ENCODE measurements around the gene HRH2. TPM values are rescaled to one million over a fixed set of nuclear protein-coding genes. Genes with fewer than 3 reads are reported as not detected.

HRH2 gene
- total RNA-seq, 2 experiments from 2014 or later: 21.7 to 25.5 TPM

DNA sequence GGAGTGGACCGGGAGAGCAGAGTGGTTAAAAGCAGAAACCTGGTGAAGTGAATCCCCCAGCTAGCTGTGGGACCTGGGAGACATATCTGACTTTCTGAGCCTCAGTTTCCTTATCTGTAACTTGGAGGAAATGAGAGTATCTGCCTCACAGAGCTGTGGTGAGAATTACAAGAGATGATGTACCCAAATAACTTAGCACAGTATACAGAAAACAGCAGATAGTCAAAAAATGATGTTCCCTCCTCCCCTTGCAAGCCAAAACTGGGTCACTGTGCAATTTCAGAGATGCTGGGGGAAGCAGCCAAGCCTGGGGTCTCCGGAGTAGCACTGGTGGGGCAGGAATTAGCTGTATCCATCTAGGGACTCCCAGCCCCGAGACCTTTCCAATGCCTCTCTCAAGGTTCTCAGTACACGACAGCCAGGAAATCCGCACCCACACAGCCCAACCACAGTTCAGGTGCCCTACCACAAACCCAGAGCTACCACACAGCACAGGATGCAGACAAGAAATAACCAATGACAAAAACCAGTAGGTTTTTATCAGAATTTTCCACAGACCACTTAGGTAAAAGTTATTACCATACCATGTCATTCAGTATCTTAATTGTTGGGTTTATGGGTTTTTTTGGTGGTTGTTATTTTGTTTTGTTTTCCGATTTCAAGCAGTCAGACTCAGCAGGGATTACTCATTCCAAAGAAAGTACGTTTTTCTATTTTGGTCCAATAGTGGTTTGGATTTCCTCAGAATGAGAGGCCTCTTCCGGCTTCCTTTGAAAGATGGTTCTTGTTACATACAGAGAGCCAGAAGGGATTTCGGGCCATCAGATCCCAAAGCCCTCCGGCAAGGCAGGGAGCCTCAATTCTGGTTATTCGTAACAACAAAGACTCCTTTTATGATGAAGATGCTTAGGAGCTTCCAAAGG is 4.9 kb upstream of the HRH2 start:
- POLR2A ChIA-PET: interaction anchor here (0.6 kb wide), 1 partner anchor 21 kb away, joined by 3 read pairs; no protein-coding TSS in a partner anchor

DNA sequence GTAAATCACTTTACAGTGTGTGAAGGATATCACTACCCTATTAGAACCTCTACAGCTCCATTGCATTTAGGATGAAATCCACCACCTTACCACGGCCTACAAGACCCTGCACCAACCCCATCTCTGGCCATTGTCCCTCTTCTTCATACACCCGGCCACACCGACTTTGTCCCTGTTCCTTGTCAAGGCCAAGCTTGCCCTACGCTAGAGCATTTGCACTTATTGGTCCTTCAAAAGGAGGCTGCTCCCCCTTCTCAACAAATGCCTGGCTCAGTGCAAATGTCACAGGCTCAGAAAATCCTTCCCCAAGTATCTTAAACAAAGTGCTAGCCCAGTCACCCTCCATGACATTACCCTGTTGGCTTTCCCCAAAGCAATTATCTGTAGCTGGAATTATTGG is 4.1 kb upstream of the HRH2 start:
- Mint-ChIP-seq H3K4me3 (peak overlapping the region; percentile 53), H3K36me3 (ENCODE audit: low read depth) (peaks cover 29% of the 10 kb centered on the region), H3K27me3 (peaks cover 11% of the 10 kb centered on the region), H3K4me1 (peaks cover 78% of the 10 kb centered on the region), H3K9me3 (peaks cover 32% of the 10 kb centered on the region), H3K27ac (peak overlapping the region; percentile 83)
- POLR2A ChIA-PET: no interaction called here
- CTCF ChIA-PET: interaction anchor here (1.0 to 3.6 kb wide), 5 partner anchors 10 to 120 kb away, joined by 3 to 18 read pairs (median 5); no protein-coding TSS in a partner anchor
- DNase-seq: no peak

More for the DNA sequence above, 4.9 kb upstream of the HRH2 start:
- peaks cover 27% of the 10 kb centered on the region for H3K36me3 Mint-ChIP-seq (ENCODE audit: low read depth)
- H3K4me1 Mint-ChIP-seq: peaks cover 75% of the 10 kb centered on the region
- peak overlapping the region; percentile 53 for H3K4me3 Mint-ChIP-seq
- H3K9me3 Mint-ChIP-seq: peaks cover 36% of the 10 kb centered on the region
- H3K27ac Mint-ChIP-seq: peak overlapping the region; percentile 83
- DNase-seq: peak; percentile 87
- peaks cover 13% of the 10 kb centered on the region for H3K27me3 Mint-ChIP-seq
- CTCF ChIA-PET: interaction anchor here (1.0 to 2.0 kb wide), 6 partner anchors 11 to 119 kb away, joined by 3 to 7 read pairs (median 4); no protein-coding TSS in a partner anchor

DNA sequence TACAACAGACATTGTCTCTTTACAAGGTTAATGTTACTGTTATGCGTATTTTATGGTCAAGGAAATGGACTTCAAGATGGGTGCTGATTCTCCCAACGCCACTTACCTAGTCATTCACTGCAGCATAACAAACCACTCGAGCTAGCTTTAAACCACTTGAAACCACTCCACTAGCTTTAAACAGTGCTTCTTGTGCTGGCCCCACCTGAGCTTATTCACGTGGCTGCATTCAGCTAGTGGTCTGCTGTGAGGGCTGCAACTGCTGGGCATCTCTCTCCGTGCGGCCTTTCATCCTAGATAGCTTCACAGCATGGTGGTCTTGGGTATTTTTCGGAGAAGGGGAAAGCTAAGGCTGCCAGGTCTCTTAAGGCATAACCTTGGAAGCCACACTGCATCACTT is 3.5 kb upstream of the HRH2 start:
- Mint-ChIP-seq H3K4me3 (no peak overlapping the region), H3K27me3 (peaks cover 10% of the 10 kb centered on the region), H3K4me1 (peaks cover 81% of the 10 kb centered on the region), H3K27ac (peak overlapping the region; percentile 62), H3K36me3 (ENCODE audit: low read depth) (peaks cover 23% of the 10 kb centered on the region), H3K9me3 (peaks cover 26% of the 10 kb centered on the region)
- DNase-seq: no peak
- ChIA-PET POLR2A (no interaction called here), CTCF (interaction anchor here (0.8 to 3.6 kb wide), 5 partner anchors 9 to 120 kb away, joined by 3 to 18 read pairs (median 4); no protein-coding TSS in a partner anchor)

DNA sequence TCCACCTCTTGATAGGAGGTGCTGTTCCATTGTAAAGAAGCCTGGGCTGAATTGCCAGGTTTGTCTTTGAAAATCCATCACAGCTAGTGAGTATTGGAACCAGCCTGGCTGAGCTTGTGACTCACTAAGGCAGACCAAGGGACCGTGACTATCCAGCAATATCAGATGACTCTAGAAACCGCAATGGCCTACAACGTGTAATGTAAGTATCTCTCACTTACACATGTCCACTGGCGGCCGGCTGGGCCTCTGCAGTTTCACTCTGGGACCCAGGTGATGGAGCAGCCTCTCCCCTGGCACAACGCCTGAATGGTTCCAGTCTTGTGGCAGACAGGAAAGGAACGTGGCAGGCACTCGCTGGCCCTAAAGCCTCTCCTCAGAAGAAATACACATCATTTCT is 3.1 kb upstream of the HRH2 start:
- Mint-ChIP-seq H3K27me3 (peaks cover 10% of the 10 kb centered on the region), H3K27ac (peak overlapping the region; percentile 20), H3K4me1 (peaks cover 85% of the 10 kb centered on the region), H3K4me3 (no peak overlapping the region), H3K9me3 (peaks cover 23% of the 10 kb centered on the region), H3K36me3 (ENCODE audit: low read depth) (peaks cover 23% of the 10 kb centered on the region)
- POLR2A ChIA-PET: no interaction called here
- CTCF ChIA-PET: interaction anchor here (0.8 to 3.6 kb wide), 5 partner anchors 9 to 121 kb away, joined by 3 to 18 read pairs (median 4); no protein-coding TSS in a partner anchor
- no peak for DNase-seq

DNA sequence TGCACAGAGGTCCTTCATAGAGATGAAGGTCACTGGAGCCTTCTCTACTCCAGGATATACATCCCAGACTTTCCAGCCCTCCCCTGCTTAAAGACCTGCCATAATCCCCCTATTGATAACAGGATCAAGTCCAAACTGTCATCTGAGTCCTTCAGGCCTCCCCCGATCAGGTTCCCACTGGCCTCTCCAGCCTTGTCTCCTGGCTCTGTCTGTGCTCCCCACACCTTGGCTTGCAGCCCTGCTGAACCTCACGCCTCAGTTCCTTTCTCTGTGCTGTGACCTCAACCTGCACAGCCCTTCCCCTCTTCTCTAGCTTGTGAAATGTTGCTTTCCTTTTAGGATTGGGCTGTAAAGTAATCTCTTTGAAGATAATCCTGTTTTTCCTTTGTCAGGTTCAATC is 2.5 kb upstream of the HRH2 start:
- DNase-seq: no peak
- peaks cover 24% of the 10 kb centered on the region for H3K36me3 Mint-ChIP-seq (ENCODE audit: low read depth)
- POLR2A ChIA-PET: no interaction called here
- no peak overlapping the region for H3K4me3 Mint-ChIP-seq
- CTCF ChIA-PET: interaction anchor here (0.7 to 3.6 kb wide), 2 partner anchors 11 to 121 kb away, joined by 3 to 18 read pairs; no protein-coding TSS in a partner anchor
- peaks cover 19% of the 10 kb centered on the region for H3K9me3 Mint-ChIP-seq
- H3K27ac Mint-ChIP-seq: no peak overlapping the region
- peaks cover 10% of the 10 kb centered on the region for H3K27me3 Mint-ChIP-seq
- H3K4me1 Mint-ChIP-seq: peaks cover 89% of the 10 kb centered on the region

DNA sequence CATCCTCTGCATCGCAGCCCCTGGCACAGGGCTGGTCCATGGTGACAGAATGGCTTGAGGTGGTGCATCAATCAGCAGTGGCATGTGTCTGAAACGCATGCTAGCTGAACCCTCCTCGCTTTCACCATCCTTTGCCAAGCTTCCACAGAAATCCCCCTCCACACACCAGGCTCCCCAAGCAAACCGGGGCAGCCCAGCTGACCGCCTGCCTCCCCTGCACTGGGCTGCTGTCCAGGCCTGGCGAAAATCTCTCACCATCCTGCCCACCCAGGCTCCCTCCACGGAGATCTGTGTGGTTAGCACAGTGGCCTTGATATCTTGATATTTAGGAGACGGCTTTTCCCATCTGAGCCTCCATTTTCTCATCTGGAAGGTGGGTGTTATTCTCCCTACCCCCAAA is 905 bp upstream of the HRH2 start:
- Mint-ChIP-seq H3K36me3 (ENCODE audit: low read depth) (peaks cover 27% of the 10 kb centered on the region), H3K27me3 (peaks cover 5% of the 10 kb centered on the region), H3K9me3 (peaks cover 6% of the 10 kb centered on the region), H3K27ac (peak overlapping the region; percentile 52), H3K4me1 (peaks cover 86% of the 10 kb centered on the region), H3K4me3 (peak overlapping the region; percentile 97)
- peak; percentile 17 for DNase-seq
- CTCF ChIA-PET: interaction anchor here (0.6 to 3.6 kb wide), 3 partner anchors 34 to 123 kb away, joined by 3 to 18 read pairs (median 7); no protein-coding TSS in a partner anchor
- POLR2A ChIA-PET: interaction anchor here (0.7 kb wide), 1 partner anchor 10 kb away, joined by 3 read pairs; no protein-coding TSS in a partner anchor

DNA sequence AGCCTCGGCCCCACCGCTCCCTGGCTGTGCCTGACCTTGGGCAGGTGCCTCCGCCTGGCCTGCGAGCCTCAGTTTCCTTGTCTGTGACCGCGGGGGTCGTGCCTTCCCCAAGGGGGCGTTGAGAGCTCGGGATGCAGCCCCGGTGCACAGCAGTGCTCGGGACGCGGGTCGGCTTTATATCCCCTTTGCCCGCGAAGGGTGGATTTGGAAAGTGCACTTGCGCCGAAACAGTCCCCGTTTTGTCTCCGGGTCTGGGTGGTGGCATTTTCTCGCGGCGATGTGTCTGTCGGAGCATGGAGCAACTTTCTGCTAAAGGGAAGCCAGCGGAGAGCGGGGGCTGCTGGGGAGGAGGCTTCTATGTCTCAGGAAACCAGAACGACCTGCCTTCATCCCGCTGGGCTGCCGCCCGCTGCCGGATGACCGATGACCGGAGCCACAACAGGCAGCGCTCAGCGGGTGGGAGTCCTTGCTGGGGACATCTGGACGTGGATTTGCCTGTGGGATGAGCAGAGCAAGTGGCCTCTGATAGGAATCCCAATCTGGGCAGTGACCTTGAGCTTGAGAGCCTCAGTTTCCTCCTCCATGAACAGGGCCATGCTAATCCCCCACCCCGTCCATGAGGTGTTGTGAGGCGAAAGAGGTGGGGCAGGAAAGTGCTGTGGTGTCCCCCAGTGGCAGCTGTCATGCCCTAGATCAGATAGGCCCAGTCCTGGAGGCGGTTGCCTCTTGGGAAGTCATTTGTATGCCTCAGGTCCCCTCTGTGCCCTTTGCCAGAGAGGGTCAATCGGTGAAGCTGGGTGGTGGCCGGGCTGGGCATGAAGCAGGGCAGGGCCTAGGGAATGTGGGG is 651 bp downstream of the HRH2 start:
- DNase-seq: peak; percentile 43
- Mint-ChIP-seq H3K4me3 (peak overlapping the region; percentile 94), H3K4me1 (peaks cover 86% of the 10 kb centered on the region), H3K27ac (peak overlapping the region; percentile 84), H3K36me3 (ENCODE audit: low read depth) (peaks cover 36% of the 10 kb centered on the region), H3K9me3 (peaks cover 6% of the 10 kb centered on the region), H3K27me3 (peaks cover 3% of the 10 kb centered on the region)
- ChIA-PET CTCF (interaction anchor here (0.7 to 1.0 kb wide), 2 partner anchors 118 to 124 kb away, joined by 3 to 4 read pairs; no protein-coding TSS in a partner anchor), POLR2A (no interaction called here)

- Mint-ChIP-seq H3K27ac (no peak overlapping the region), H3K36me3 (ENCODE audit: low read depth) (peaks cover 41% of the 10 kb centered on the region), H3K27me3 (peaks cover 3% of the 10 kb centered on the region), H3K9me3 (peaks cover 4% of the 10 kb centered on the region), H3K4me3 (peak overlapping the region; percentile 94), H3K4me1 (peaks cover 82% of the 10 kb centered on the region)
- POLR2A ChIA-PET: no interaction called here
- no peak for DNase-seq
- CTCF ChIA-PET: interaction anchor here (0.7 to 1.0 kb wide), 2 partner anchors 119 to 126 kb away, joined by 3 read pairs; no protein-coding TSS in a partner anchor
Measured at GRCh38 chr5:175659546-175660253, 1.8 kb downstream of the HRH2 start.

GRCh38 chr5:175663186-175664184 is 5.6 kb downstream of the HRH2 start:
- peaks cover 66% of the 10 kb centered on the region for H3K4me1 Mint-ChIP-seq
- no peaks in the 10 kb centered on the region for H3K27me3 Mint-ChIP-seq
- no peak overlapping the region for H3K4me3 Mint-ChIP-seq
- DNase-seq: no peak
- ChIA-PET POLR2A (no interaction called here), CTCF (interaction anchor here (1.3 to 2.7 kb wide), 4 partner anchors 10 to 165 kb away, joined by 3 to 10 read pairs (median 5); no protein-coding TSS in a partner anchor)
- peaks cover 38% of the 10 kb centered on the region for H3K36me3 Mint-ChIP-seq (ENCODE audit: low read depth)
- H3K9me3 Mint-ChIP-seq: no peaks in the 10 kb centered on the region
- H3K27ac Mint-ChIP-seq: no peak overlapping the region

GRCh38 chr5:175664723-175665122 is 6.9 kb downstream of the HRH2 start:
- ChIA-PET CTCF (interaction anchor here (1.3 to 2.7 kb wide), 5 partner anchors 11 to 166 kb away, joined by 3 to 10 read pairs (median 4); no protein-coding TSS in a partner anchor), POLR2A (no interaction called here)
- Mint-ChIP-seq H3K36me3 (ENCODE audit: low read depth) (peaks cover 34% of the 10 kb centered on the region), H3K4me1 (peaks cover 64% of the 10 kb centered on the region), H3K27ac (no peak overlapping the region), H3K4me3 (no peak overlapping the region), H3K9me3 (no peaks in the 10 kb centered on the region), H3K27me3 (no peaks in the 10 kb centered on the region)
- DNase-seq: no peak

DNA sequence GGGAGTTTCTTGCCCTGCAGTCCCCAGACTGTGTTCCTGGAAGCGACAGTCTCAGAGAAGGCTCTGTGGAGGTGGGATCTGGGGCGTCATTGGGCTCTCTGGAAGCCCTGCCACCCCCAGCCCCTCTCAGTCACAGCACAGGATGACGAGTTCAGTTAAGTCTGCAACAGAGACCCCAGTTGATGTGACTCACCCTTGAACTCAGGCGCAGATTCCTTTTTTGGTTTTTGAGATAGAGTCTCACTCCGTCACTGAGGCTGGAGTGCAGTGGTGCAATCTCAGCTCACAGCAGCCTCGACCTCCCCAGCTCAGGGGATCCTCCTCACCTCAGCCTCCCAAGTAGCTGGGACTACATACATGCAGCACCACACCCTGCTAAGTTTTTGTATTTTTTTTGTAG is 8.3 kb downstream of the HRH2 start:
- DNase-seq: no peak
- Mint-ChIP-seq H3K9me3 (no peaks in the 10 kb centered on the region), H3K27me3 (no peaks in the 10 kb centered on the region), H3K27ac (no peak overlapping the region), H3K4me3 (no peak overlapping the region), H3K36me3 (ENCODE audit: low read depth) (peaks cover 26% of the 10 kb centered on the region), H3K4me1 (peaks cover 63% of the 10 kb centered on the region)
- ChIA-PET CTCF (interaction anchor here (1.9 to 2.7 kb wide), 2 partner anchors 15 to 132 kb away, joined by 4 to 10 read pairs; no protein-coding TSS in a partner anchor), POLR2A (no interaction called here)
